Chondrocyte (in vitro differentiated cells): Measurements from ENCODE around the gene ZNF280B. TPM values are rescaled to one million over a fixed set of nuclear protein-coding genes. Genes with fewer than 3 reads are reported as not detected.

ENCODE experiments used
- DNase-seq: peaks from one replicate; pipeline ENCODE4 v3.0.0; 2021; ENCODE audit warnings: mixed read lengths, low spot score
- H3K27ac Mint-ChIP-seq: one replicate; pipeline ENCODE4 v1.8.0; 2021; ENCODE audit warnings: mild to moderate bottlenecking, moderate library complexity, mixed read lengths; ENCODE audit not compliant: unreplicated experiment
- H3K27me3 Mint-ChIP-seq: 2 replicates; pipeline ENCODE4 v1.8.0; 2021; ENCODE audit warnings: low read depth, mixed read lengths
- H3K36me3 Mint-ChIP-seq: 2 replicates; pipeline ENCODE4 v1.8.0; 2021; ENCODE audit warnings: low read depth, mixed read lengths
- H3K4me1 Mint-ChIP-seq: 2 replicates; pipeline ENCODE4 v1.8.0; 2021; ENCODE audit warnings: low read depth, mild to moderate bottlenecking, mixed read lengths
- H3K4me3 Mint-ChIP-seq: one replicate; pipeline ENCODE4 v1.8.0; 2021; ENCODE audit warnings: mild to moderate bottlenecking, moderate library complexity, mixed read lengths; ENCODE audit not compliant: unreplicated experiment
- H3K9me3 Mint-ChIP-seq: 2 replicates; pipeline ENCODE4 v1.8.0; 2021; ENCODE audit warnings: low read depth, mixed read lengths
- total RNA-seq: library from RNA; stranded (reverse); gene quantifications from 3 replicates; pipeline ENCODE4 v1.2.1, GENCODE V29; 2021
- TF ChIP-seq, protein P1 (sequence below): fragments of 200-600 bp; sonication (generic); IDR thresholded peaks from 2 replicates; pipeline ENCODE4 v1.5.0; 2021; ENCODE audit warnings: antibody characterized with exemption, mild to moderate bottlenecking, moderate library complexity

ZNF280B gene
- total RNA-seq, 1 donor from 2014 or later = 4.7 TPM

DNA sequence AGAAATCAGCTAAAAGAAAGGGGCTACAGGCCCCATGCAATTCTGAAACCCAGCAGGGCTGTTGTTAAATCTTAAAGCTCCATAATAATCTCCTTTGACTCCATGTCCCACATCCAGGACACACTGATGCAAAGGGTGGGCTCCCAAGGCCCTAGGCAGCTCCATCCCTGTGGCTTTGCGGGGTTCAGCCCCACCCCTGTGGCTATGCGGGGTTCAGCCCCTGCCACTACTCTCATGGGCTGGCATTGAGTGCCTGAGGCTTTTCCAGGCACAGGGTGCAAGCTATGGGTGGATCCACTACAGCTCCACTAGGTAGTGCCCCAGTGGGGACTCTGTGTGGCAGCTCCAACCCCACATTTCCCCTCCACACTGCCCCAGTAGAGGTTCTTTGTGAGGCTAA, 20.2 kb upstream of the ZNF280B start:
- no peaks in the 10 kb centered on the region for H3K4me1 Mint-ChIP-seq
- H3K36me3 Mint-ChIP-seq = no peaks in the 10 kb centered on the region
- H3K9me3 Mint-ChIP-seq = no peaks in the 10 kb centered on the region
- DNase-seq = no peak
- no peak overlapping the region for H3K27ac Mint-ChIP-seq
- TF ChIP-seq, protein P1, sequence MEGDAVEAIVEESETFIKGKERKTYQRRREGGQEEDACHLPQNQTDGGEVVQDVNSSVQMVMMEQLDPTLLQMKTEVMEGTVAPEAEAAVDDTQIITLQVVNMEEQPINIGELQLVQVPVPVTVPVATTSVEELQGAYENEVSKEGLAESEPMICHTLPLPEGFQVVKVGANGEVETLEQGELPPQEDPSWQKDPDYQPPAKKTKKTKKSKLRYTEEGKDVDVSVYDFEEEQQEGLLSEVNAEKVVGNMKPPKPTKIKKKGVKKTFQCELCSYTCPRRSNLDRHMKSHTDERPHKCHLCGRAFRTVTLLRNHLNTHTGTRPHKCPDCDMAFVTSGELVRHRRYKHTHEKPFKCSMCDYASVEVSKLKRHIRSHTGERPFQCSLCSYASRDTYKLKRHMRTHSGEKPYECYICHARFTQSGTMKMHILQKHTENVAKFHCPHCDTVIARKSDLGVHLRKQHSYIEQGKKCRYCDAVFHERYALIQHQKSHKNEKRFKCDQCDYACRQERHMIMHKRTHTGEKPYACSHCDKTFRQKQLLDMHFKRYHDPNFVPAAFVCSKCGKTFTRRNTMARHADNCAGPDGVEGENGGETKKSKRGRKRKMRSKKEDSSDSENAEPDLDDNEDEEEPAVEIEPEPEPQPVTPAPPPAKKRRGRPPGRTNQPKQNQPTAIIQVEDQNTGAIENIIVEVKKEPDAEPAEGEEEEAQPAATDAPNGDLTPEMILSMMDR = no peak
- H3K4me3 Mint-ChIP-seq = no peak overlapping the region
- peaks cover 20% of the 10 kb centered on the region for H3K27me3 Mint-ChIP-seq

DNA sequence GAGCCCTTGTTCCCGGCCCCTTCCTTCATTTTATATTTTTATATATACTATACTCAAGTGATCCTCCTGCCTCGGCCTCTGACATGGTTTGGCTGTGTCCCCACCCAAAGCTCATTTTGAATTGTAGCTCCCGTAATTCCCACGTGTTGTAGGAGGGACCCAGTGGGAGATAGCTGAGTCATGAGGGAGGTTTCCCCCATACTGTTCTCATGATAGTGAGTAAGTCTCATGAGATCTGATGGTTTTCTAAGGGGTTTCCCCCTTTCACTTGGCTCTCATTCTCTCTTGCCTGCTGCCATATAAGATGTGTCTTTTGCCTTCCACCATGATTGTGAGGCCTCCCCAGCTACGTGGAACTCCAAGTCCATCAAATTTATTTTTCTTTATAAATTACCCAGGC, 18.8 kb upstream of the ZNF280B start:
- H3K4me3 Mint-ChIP-seq = no peak overlapping the region
- H3K36me3 Mint-ChIP-seq = no peaks in the 10 kb centered on the region
- no peak overlapping the region for H3K27ac Mint-ChIP-seq
- H3K27me3 Mint-ChIP-seq = peaks cover 26% of the 10 kb centered on the region
- H3K9me3 Mint-ChIP-seq = no peaks in the 10 kb centered on the region
- no peak for DNase-seq
- TF ChIP-seq, protein P1 = no peak
- H3K4me1 Mint-ChIP-seq = no peaks in the 10 kb centered on the region

DNA sequence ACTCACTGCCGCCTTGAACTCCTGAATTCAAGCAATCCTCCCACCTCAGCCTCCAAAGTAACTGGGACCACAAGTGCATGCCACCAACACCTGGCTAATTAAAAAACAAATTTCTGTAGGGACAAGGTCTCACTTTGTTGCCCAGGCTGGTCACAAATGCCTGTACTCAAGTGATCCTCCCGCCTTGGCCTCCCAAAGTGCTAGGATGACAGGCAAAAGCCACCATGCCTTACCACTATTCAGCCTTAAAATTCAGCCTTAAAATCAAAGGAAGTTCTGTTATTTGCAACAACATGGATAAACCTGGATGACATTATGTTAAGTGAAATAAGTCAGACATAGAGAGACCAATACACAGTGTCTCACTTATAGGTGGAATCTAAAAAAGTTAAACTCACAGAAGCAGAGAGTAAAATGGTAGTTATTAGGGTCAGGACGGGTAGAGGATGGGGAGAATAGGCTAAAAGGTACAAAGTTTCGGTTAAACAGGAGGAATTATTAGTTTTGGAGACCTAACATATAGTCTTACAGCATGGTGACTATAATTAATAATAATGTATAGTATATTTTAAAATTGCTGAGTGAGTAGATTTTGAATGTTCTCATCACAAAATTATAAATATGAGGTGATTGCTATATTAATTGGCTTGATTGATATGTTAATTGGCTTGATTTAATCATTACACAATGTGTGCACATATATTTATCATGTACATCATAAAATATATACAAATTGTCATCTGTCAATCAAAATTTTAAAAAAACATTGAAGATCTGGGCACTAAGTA, 17.8 kb upstream of the ZNF280B start:
- no peak for DNase-seq
- Mint-ChIP-seq H3K27me3 (peaks cover 26% of the 10 kb centered on the region), H3K36me3 (no peaks in the 10 kb centered on the region), H3K4me1 (no peaks in the 10 kb centered on the region), H3K27ac (no peak overlapping the region), H3K9me3 (no peaks in the 10 kb centered on the region), H3K4me3 (no peak overlapping the region)
- TF ChIP-seq, protein P1 = no peak

DNA sequence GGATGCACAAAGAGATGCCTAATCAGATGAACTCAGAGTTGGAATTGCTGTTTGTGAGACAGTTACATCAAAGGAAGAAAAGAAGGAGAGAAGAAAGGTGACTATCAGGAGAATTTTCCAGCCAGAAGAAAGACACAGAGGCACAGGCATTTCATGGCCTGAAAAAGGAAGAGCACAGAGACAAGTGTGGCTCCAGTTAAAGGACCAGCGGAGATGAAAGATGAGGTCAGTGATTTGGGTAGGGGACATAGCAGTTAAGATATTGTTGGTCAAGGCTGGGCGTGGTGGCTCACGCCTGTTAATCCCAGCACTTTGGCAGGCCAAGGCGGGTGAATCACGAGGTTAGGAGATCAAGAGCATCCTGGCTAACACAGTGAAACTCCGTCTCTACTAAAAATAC, 15.0 kb upstream of the ZNF280B start:
- no peaks in the 10 kb centered on the region for H3K9me3 Mint-ChIP-seq
- no peak overlapping the region for H3K4me3 Mint-ChIP-seq
- no peak overlapping the region for H3K27ac Mint-ChIP-seq
- TF ChIP-seq, protein P1 = no peak
- peaks cover 24% of the 10 kb centered on the region for H3K27me3 Mint-ChIP-seq
- no peaks in the 10 kb centered on the region for H3K4me1 Mint-ChIP-seq
- no peak for DNase-seq
- no peaks in the 10 kb centered on the region for H3K36me3 Mint-ChIP-seq

DNA sequence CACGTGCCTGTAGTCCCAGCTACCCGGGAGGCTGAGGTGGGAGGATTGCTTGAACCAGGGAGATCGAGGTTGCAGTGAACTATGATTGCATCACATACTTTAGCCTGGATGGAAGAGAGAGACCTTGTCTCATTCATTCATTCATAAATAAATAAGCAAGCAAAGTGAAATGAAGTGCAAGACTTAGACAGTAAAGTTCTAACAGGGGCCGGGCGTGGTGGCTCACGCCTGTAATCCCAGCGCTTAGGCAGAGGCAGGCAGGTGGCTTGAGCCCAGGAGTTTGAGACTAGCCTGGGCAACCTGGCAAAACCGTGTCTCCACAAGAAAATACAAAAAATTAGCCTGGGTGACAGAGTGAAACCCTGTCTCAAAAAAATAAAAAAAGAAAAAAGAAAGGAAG, 13.1 kb upstream of the ZNF280B start:
- peaks cover 25% of the 10 kb centered on the region for H3K27me3 Mint-ChIP-seq
- H3K36me3 Mint-ChIP-seq = no peaks in the 10 kb centered on the region
- TF ChIP-seq, protein P1 = no peak
- no peaks in the 10 kb centered on the region for H3K4me1 Mint-ChIP-seq
- H3K4me3 Mint-ChIP-seq = no peak overlapping the region
- no peak for DNase-seq
- H3K27ac Mint-ChIP-seq = no peak overlapping the region
- H3K9me3 Mint-ChIP-seq = no peaks in the 10 kb centered on the region
